ENCODE results near the gene ZC3HAV1.
A peak's percentile ranks its signal among the peaks of the same experiment; 100 is the strongest.
"Not testable (repeated sequence)": the region's sequence is repeated elsewhere in the genome, so short reads cannot be mapped to it uniquely, and the experiment has no call there.

Gene ZC3HAV1

GRCh38 chr7:139049936-139050335 lies 59.6 kb downstream of the ZC3HAV1 start:
- DNase-seq (ENCODE audit: low read depth): no peak

DNA sequence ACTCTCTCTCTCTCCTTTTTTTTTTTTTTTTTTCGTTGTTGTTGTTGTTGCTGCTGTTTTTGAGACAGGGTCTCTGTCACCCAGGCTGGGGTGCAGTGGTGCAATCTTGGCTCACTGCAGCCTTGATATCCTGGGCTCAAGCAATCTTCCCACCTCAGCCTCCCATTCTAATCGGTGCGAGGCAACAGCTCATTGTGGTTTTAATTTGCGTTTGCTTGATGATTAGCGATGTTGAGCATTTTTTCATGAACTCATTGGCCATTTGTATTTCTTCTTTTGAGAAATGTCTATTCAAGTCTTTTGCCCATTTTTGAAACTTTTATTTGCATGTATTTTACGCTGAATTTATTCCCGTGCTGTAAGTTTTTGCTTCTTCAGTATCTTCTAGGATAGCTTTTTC lies 60.4 kb downstream of the ZC3HAV1 start:
- DNase-seq (ENCODE audit: low read depth): no peak

GRCh38 chr7:139047970-139048369 lies 61.5 kb downstream of the ZC3HAV1 start:
- no peak for DNase-seq (ENCODE audit: low read depth)

GRCh38 chr7:139046143-139046542 lies 63.4 kb downstream of the ZC3HAV1 start:
- no peak for DNase-seq (ENCODE audit: low read depth)

- DNase-seq (ENCODE audit: low read depth): no peak
These were observed 64.4 kb downstream of the ZC3HAV1 start for GRCh38 chr7:139044813-139045794.

DNA sequence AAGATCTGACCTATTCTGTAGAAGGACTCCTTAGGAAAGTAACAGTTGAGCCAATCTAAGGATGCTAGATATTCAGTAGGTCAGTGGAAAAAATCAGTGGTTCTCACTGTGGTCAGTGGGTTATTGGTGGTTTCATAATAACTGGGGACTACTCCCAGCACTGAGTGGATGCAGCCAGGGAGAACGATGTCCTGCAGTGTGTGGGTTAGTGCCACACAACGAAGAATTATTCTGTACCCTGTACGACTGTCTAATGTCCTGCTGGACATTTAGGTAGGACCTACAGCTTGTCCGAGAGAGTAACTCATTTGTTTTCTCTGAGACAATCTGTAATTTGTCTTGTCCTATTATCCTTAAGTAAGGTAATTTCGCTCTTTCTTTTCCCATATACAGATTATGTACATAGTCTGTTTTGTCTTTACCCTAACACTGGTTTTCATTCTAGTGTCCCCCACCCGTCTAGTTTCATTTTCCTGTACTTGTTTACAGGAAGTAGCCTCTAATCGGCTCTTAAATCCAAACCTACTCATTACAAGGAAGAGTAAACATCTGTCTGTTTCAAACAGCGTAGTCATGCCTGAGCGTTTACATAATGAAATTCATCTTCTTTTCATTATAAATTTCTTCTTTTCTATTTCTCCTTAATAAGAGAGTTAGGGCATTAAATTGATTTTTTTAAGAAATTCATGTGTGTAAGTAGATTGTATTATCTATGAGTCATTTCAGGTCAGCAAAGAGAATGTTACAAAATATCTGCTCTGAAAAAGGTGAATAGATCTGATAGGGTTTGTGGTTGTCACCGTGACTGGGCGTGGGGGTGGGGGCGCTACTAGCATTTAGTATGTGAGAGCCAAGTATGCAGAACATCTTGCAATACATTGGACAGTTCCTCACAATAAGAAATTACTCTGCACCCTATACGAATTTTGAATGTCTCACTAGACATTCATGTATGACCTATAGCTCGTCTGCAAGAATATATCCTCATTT lies 65.4 kb downstream of the ZC3HAV1 start:
- DNase-seq (ENCODE audit: low read depth): peak; percentile 14

GRCh38 chr7:139041378-139042085 lies 68.0 kb downstream of the ZC3HAV1 start:
- no peak for DNase-seq (ENCODE audit: low read depth)

GRCh38 chr7:139038691-139039090 lies 70.8 kb downstream of the ZC3HAV1 start:
- DNase-seq (ENCODE audit: low read depth): no peak

- no peak for DNase-seq (ENCODE audit: low read depth)
These were observed 72.6 kb downstream of the ZC3HAV1 start for GRCh38 chr7:139036901-139037300.

GRCh38 chr7:139035586-139036353 lies 73.8 kb downstream of the ZC3HAV1 start, which contains the start of gene ZC3HAV1L:
Gene ZC3HAV1L (minus strand): TSS chr7:139036042. CDS start chr7:139036017, 25 bp downstream.
- DNase-seq (ENCODE audit: low read depth): peak; percentile 27

- no peak for DNase-seq (ENCODE audit: low read depth)
These were observed 74.5 kb downstream of the ZC3HAV1 start for GRCh38 chr7:139034855-139035585.

DNA sequence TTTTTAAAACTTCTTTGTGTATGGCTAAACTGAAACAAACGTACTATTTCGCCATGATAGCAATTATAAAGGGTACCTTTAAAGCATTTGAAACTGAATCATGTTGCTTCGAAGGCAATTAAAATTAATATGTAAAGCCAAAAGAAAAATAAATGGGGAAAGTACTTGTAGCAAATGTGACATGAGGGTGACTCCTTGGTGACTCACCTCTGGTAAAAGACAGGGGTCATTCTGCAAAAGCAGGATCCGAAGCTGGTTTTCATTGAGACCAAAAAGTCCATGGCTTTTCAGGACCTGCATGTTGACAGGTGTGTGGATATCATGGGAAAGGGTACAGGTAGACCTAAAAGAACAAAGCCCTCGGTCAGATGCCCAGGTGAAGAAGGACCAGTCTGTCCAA lies 75.2 kb downstream of the ZC3HAV1 start:
- no peak for DNase-seq (ENCODE audit: low read depth)

- DNase-seq (ENCODE audit: low read depth): no peak
These were observed 76.0 kb downstream of the ZC3HAV1 start for GRCh38 chr7:139033346-139034114.

- DNase-seq (ENCODE audit: low read depth): no peak
These were observed 77.0 kb downstream of the ZC3HAV1 start for GRCh38 chr7:139032473-139032872.

- DNase-seq (ENCODE audit: low read depth): no peak
These were observed 80.2 kb downstream of the ZC3HAV1 start for GRCh38 chr7:139029353-139029752.

DNA sequence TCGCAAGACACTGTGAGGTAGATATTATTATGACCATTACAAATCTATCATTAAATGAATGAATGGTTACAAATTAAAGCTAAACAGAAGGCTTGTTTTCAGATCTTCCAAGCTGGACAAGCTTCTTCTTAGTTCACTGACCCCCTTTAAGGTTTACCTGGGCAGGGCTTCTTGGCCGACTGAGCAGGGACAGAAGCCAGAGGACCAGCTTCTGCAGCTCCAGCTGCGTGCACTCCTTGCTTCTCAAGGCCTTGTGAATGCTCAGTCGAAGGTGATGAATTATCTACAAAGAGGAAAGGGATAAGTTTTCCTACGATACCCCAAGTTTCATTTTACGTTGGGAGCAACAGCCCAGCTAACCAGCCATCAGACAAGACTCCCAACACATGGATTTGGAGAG lies 83.0 kb downstream of the ZC3HAV1 start:
- no peak for DNase-seq (ENCODE audit: low read depth)

DNA sequence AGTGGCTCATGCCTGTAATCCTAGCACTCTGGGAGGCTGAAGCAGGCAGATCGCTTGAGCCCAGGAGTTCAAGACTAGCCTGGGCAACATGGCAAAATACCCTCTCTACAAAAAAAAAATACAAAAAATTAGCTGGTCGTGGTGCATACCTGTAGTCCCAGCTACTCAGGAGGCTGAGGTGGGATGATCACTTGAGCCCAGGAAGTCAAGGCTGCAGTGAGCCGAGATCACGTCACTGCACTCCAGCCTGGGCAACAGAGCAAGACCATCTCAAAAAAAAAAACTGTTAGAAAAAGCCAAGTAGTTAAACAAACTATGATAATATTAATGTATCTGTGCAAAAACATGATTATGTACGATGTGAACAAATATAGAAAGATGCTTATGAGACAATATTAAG lies 83.7 kb downstream of the ZC3HAV1 start:
- not testable (repeated sequence) for DNase-seq (ENCODE audit: low read depth)

- DNase-seq (ENCODE audit: low read depth): no peak
These were observed 86.4 kb downstream of the ZC3HAV1 start for GRCh38 chr7:139023076-139023475.

- no peak for DNase-seq (ENCODE audit: low read depth)
These were observed 87.2 kb downstream of the ZC3HAV1 start for GRCh38 chr7:139022286-139022685.
